Stimulated activated CD4-positive, alpha-beta T cell treated with anti-CD3 and anti-CD28 coated beads, Interleukin-15, amount 100 ng/mL, for 24 hours (primary cell): ENCODE measurements around the gene CEACAM20.
"Not testable (repeated sequence)": the region's sequence is repeated elsewhere in the genome, so short reads cannot be mapped to it uniquely, and the experiment has no call there.

Experiments used
- DNase-seq: peaks from one replicate; pipeline ENCODE4 v3.0.0-alpha.2; 2020

CEACAM20 gene

DNA sequence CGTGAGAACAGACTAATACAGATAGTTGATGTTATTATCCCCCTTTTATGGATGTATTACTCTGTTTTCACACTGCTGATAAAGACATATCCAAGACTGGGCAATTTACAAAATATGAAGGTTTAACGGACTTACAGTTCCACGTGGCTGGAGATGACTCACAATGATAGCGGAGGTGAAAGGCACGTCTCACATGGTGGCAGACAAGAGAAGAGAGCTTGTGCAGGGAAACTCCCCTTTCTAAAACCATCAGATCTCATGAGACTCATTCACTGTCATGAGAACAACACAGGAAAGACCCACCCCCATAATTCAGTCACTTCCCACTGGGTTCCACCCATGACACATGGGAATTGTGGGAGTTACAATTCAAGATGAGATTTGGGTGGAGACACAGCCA lies 60.7 kb downstream of the CEACAM20 start:
- not testable (repeated sequence) for DNase-seq

DNA sequence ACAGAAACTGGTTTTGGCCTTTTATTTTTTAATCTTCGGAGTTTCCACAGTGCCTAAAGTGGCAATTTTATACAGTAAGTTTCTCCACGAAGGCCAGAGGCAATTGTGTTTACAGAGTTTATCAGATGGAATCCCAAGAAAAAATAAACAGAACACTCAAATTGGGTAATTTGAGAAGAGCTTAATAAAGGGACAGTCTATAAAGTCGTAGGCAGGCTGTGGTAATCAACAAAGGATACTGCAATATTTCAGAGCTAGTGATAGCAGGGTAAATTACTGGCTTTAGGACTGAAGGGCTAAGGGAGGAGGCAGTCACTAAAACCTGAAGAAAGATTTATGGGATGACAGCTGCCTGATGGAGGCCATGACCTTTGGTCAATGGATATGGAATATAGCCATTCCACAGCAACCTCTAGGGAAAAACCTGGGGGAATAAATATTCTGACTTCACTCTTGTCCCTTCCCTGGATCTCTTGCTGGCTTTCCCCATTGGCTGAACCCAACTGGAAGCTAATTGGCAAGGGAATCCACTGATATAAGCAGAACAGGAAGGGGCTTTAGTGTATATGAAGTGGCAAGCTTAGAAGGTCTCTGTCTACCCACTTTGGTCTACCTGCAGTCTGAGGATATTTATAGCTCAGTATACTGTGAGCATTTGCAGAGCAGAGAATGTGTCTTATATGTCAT lies 66.7 kb downstream of the CEACAM20 start:
- not testable (repeated sequence) for DNase-seq
